GM19463 (cell line): ENCODE results near the gene RPL32.
"Not testable (repeated sequence)": the region's sequence is repeated elsewhere in the genome, so short reads cannot be mapped to it uniquely, and the experiment has no call there.

Experiments
- ATAC-seq: cut with Tn5 transposase; IDR thresholded peaks from one replicate; pipeline ENCODE4 v1.9.1; 2021; ENCODE audit warnings: mild to moderate bottlenecking, moderate library complexity; ENCODE audit not compliant: unreplicated experiment

RPL32 gene

DNA sequence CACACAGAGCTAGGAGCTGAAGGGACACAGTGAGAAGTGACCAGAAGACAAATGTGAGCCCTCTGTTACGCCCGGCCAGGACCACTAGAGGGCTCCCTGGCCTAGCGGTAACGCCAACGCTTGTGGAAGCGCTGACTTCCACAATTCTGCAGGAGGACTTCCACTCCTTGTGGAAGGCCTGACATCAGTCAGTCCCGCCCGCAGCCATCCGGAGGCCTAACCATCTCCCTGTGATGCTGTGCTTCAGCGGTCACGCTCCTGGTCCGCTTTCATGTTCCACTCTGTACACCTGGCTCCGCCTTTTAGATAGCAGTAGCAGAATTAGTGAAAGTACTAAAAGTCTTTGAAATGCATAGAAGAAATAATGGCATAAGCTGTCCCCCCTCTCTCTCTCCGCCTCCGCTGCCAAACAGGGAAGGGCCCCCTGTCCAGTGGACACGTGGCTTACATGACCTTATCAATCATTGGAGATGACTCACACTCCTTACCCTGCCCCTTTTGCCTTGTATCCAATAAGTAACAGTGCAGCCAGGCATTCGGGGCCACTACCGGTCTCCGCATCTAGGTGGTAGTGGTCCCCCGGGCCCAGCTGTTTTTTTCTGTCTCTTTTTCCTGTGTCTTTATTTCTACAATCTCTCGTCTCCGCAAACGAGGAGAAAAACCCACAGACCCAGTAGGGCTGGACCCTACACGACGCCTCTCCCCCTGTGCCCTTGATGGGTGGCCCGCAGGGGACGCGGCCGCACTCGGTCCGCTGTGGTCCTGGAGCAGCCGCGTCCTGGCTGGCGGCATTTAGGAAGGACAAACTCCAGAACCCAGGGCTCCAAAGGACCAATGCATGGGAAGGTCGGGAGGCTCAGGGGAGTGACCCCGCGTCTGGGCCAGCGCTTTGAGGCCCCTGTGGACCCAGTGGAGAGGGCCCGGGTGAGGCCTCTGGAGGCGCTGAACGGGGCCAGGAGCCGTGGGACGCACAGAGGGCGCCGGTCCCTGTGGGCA, 27.0 kb upstream of the RPL32 start:
- ATAC-seq = peak; percentile 60

DNA sequence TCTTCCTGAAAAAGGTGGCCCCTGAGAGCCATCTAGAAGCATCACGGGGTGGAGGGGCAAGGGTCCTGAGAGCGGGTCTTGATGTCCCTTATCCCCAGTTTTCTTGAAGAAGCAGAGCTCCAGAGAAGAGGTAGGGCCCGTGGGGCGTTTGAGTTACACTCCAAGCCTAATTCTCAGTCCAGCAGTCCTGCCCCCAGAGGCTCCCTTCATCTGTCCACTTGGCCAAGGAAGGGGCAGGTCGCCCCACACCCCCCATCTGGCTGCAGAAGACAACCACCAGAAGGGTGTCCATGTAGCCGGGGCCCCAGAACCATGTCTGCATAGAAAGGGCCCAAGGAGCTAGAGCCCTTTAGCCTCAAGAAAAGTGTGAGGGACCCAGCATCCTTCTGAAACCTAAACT, 25.5 kb upstream of the RPL32 start:
- no peak for ATAC-seq

DNA sequence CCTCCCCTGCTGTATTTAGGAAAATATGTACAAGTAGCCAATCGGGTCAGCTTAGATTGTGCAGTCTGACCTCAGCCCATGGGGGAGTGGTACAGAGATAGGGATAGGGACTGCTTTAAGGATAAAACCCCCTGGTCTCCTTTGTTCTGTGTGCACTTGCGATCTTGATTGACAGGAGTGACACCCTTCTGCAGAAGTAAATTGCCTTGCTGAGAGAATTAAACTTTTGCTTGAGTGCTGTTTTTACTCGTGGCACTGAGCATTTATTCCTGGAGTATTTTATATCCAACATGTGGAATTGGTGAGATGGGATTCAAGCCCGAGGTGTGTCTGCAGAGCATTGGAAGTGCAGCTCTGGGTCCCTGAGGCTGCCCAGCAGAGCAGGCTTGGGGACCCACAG, 23.9 kb upstream of the RPL32 start:
- no peak for ATAC-seq

DNA sequence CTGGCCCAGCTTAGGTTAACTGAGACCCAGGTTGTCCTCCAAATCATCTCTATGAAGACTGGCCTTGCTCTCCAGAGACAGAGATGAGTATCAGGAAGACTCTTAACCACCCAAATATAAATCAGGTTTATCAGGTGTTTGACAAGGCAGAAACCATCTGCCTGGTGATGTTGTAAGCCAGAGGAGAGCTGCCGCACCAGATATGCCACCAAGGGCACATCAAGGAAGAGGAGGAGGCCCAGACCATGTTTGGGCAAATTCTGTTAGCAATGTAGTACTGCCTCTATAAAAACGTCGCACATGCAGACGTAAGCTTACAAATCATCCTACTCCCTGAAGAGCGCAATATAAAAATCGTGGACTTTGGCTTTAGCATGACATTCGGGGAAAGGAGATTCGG, 21.0 kb upstream of the RPL32 start:
- no peak for ATAC-seq

DNA sequence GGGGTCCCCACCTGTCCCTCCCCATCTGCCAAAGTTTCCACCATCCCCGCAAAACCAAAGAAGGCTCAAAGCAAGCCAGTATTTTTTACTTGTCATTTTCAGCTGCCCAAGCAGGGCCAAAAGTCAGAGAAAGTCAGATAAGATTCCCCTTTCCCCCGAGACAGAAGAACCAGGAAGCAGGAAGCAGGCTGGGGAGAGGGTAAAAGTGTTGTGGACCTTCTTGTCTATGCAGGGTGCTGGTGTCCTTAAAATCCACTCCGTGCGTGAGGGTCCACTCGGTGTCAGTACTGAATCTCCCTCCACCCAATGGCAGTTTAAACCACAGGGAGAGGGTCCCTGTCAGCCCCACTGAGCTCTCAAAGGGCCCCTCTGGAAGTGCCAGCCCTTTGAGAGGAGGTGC, 20.2 kb upstream of the RPL32 start:
- ATAC-seq = no peak

DNA sequence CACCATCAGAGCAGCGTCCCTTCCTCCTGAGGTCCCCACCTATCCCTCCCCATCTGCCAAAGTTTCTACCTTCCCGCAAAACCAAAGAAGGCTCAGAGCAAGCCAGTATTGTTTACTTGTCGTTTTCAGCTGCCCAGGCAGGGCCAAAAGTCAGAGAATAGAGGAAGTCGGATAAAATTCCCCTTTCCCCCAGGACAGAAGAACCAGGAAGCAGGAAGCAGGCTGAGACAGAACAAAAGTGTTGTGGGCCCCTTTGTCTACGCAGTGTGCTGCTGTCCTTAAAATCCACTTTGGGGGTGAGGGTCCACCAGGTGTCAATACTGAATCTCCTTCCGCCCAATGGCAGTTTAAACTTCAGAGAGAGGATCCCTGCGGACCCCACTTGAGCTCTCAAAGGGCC, 18.5 kb upstream of the RPL32 start:
- ATAC-seq = no peak

DNA sequence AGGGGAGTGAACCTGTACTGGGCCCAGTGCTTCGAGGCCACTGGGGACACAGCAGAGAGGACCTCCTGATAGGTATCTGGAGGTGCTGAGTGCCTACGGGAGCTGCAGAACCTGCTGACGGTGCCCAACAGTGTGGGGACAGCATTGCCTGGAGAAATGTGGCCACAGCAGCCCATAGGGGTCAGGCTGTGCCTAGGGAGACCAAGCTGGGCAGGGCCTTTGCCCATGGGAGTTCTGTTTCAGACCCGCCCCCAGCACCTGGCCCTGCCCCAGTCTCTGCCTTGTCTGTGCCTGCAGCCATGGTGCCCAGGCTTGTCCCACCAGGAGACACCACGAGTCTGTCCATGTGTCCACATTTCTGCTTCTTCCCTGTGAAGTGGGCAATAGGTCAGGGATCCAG, 15.3 kb upstream of the RPL32 start:
- no peak for ATAC-seq

DNA sequence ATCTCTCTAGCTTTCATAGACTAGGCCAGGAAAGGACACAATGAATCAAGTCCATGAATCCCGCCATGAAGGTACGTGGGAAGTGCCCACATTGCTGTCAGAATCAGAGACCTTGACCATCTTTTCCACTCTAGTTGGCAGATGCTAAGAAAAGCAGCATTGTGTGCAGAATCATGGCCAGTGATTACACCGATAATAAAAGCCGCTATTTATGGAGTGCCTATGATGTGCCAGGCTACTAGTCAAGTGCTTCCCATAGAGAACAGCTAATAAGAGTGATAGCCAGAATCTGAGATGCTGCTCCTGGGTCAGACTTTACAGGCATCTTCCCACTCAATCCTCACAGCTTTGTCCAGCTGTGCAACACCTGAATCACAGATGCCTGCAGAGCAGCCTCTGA, 13.2 kb upstream of the RPL32 start:
- no peak for ATAC-seq

DNA sequence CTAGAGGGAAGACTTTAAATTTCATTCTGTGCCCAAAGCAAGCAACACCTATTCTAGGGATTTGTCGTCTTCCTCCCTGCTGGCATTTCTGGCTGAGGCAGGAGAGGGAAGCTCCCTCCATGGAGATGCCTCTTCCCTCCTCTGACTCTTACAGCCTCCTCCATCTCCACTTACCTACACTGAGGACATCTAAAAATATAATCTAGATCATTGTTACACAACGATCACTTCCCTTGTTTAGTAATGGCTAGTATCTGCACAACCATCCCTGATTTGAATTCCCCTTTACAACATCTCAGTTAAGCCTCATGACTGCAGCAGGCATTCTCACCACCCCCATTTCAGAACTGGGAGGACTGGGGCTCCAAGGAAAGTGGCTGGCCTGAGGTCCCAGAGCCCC, 12.5 kb upstream of the RPL32 start:
- not testable (repeated sequence) for ATAC-seq

DNA sequence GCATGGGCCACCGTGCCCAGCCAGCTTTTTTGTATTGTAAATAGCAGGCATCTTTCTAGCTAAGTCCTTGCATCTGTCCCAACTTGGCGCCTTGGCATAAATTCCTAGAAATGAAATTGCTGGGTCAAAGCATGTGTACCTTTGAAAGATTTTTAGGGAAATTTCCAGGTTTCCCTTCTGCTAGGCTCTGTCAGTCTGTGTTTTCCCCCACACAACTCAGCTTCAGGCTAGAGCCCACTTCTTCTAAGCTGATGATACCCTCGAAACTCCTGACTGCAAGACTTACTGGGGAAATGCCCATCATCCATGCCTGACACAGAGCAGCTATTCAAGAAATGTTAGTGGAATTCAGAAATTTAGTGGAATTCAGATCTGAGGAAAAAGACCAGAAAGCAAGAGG, 10.8 kb upstream of the RPL32 start:
- ATAC-seq = no peak

DNA sequence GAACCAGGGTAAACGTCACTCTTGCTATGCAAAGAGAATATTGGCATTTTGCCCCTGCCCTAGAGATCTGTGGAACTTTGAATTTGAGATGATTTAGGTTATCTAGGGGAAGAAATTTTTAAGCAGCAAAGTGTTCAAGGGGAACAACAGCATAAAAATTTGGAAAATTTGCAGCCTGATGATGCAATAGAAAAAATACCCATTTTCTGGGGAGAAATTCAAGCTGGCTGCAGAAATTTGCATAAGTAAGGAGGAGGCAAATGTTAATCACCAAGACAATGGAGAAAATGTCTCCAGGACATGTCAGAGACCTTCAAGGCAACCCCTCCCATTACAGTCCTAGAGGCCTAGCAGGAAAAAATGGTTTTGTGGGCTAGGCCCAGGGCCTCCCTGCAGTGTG, 4.4 kb upstream of the RPL32 start:
- no peak for ATAC-seq

DNA sequence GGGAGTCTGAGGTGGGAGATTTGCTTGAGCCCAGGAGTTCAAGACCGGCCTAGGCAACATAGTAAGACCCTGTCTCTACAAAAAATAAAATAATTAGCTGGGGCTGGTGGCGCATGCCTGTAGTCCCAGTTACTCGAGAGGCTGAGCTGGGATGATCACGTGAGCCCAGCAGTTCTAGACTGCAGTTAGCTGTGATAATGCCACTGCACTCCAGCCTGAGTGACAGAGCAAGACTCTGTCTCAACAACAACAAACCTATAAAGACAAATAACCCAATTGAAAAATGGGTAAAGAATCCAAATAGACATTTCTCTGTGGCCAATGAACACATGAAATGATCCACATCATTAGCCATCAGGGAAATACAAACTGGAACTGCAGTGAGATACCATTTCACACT, 1.1 kb upstream of the RPL32 start:
- ATAC-seq = no peak

DNA sequence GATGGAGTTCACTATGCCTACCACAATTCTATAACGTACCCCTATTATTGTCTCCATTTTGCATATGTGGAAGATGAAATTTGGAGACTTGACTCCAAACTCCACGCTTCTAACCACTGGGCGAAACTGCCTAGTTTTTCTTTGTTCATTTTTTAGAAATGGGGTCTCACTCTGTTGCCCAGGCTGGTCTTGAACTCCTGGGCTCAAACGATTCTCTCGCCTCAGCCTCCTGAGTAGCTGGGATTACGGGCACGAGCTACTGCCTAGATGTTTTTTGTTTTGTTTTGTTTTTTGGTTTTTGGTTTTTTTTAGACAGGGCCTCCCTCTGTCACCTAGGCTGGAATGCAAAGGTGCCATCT, 584 bp upstream of the RPL32 start:
- no peak for ATAC-seq

DNA sequence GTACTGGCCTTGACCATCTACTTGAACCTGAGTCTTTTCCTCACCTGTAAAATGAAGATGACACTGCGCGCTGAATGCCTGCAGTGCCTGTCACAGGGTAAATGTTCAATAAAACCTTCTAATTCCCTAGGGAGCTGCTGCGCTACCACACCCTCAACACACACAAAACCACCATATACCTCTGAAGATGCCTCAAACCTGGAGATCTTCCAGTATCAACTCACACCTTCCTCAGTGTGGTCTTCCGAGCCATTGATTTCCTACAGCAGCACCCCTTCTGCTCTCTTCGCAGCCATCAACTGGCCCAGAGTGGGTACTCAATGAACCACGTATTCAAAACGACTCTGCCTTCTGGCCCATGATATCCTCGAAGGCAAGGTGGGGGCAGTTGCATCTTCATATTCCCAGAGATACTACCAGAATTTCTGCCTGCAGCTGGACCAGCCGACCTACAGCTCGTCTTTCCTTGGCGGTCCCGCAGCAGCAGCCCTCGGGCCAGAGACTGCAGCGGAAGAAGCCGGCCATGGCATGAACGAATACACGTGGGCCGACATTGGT, 695 bp downstream of the RPL32 start:
- peak; percentile 28 for ATAC-seq

DNA sequence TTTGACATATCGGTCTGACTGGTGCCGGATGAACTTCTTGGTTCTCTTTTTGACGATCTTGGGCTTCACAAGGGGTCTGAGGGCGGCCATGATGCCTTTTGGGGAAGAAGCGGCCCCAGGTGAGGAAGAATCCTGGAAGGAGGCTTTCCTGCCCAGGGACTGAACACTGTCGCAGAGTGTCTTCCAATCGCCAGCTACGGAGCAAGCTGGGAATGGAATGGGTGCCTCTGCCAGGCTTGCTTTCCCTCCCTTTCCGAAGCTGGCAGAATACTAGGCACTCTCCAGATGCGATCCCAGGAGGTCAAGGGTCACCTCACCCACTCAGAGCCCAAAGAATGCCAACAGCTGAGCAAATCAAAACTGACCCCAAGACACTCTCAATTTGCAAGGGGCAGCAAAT, 1.2 kb downstream of the RPL32 start:
- ATAC-seq = not testable (repeated sequence)

DNA sequence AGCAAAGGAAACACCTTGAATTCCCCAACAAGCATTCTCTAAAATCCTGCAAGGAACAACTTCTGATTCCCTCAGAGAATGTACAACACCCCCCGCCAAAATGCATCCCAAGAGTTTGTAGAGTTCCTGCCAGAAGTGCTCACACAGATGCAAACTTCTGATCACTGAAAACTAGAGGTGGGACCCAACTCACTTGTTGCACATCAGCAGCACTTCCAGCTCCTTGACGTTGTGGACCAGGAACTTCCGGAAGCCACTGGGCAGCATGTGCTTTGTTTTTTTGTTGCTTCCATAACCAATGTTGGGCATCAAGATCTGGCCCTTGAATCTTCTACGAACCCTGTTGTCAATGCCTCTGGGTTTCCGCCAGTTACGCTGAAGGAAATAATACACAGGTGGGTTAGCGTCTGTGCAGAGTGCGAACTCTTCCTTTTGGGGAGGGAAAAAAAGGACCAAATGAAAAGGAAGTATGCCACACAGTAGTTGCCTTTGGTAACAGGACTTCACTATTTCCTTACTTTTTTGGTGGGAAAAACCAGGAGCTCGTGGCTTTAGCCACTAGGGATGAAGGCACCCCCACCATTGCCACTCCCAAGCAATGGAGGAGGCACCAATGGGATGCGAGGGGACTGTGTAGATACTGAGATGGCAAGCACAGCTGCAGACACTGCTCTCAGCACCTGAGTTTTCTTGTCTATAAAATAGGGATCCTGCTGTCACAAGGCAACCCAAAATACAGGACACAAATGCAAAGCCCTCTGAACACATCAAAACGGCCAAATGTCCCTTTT, 2.0 kb downstream of the RPL32 start:
- no peak for ATAC-seq

DNA sequence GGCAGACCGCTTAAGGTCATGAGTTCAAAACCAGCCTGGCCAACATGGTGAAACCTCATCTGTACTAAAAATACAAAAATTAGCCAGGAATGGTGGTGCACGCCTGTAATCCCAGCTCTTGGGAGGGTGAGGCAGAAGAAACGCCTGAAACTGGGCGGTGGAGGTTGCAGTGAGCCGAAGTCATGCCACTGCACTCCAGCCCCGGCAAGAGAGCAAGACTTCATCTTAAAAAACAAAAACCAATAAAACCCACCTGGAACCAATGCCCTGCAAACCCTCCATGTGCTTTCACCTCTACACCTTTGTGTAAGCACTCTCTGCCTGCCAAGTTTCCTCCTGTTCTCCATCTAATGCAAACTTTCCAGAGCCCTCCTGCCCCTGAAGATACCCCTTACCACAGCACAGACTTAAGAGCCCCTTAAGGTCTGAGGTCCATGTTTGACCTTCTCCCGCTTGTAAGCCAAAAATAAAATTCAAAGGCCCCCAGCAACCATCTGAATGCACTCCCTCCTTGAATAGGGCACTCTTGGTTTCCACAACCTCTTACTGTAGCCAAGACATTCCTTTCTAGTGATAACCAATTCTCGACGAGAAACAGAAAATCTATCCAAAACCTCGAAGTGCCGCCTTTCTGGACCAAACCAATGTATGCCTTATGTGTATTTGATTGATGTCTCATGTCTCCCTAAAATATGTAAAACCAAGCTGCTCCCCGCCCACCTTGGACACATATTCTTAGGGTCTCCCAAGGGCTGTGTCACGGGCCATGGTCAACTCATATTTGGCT, 3.0 kb downstream of the RPL32 start:
- ATAC-seq = no peak

DNA sequence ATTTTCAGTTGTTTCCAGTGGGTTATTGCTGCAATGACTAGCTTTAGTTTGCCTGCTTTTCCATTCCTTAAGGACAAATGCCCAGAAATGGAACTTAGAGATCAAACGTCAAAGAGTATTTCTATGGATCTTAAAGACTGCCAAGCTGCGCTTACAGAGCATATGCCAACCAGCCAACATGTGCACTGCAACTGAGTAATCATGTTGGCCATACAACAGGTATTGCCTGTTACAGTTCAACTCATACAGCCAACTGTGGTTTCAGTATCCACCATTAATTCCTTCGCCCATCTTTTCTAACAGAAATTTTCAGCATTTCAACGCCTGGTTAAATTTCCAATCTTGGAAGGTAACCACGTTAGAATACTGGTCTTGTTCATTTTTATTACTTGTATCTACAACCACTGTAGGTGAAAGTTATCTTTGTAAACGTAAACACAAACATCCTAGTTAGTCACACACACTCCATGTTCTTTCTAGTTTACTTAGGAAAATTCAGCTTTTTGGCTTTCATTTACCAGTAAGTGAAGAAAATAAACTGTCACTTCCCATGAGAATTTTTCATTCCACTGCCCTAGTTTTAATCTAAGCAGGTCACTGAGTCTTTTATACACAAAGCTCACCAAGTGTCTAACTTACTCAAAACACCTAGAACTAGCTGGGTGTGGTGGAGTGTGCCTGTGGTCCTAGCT, 3.9 kb downstream of the RPL32 start:
- ATAC-seq = no peak

DNA sequence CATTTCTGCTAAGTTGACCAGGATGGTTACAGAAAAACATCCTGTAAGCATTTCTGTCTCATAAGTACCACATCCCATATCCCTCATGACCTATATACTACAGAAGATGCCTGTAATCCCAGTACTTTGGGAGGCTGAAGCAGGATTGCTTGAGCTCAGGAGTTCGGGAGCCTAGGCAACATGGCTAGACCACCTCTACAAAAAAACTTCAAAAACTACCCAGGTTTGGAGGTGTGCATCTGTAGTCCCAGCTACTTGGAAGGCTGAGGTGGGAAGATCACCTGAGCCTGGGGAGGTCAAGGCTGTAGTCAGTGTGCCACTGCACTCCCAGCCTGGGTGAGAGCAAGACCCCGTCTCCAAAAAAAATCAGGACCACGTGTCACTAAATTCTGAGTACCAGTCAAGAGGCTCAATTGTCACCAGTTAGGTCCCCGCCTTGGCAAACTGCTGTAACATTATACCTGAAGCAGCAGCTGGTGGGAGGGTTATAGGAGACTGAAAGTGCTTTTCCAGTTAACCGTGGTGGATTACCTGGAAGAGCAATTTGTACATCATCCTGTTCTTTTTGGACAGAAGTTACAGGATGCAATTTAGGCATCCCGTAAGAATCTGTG, 6.2 kb downstream of the RPL32 start:
- ATAC-seq = no peak
